Measurements from ENCODE around the gene ARF6.

DNA sequence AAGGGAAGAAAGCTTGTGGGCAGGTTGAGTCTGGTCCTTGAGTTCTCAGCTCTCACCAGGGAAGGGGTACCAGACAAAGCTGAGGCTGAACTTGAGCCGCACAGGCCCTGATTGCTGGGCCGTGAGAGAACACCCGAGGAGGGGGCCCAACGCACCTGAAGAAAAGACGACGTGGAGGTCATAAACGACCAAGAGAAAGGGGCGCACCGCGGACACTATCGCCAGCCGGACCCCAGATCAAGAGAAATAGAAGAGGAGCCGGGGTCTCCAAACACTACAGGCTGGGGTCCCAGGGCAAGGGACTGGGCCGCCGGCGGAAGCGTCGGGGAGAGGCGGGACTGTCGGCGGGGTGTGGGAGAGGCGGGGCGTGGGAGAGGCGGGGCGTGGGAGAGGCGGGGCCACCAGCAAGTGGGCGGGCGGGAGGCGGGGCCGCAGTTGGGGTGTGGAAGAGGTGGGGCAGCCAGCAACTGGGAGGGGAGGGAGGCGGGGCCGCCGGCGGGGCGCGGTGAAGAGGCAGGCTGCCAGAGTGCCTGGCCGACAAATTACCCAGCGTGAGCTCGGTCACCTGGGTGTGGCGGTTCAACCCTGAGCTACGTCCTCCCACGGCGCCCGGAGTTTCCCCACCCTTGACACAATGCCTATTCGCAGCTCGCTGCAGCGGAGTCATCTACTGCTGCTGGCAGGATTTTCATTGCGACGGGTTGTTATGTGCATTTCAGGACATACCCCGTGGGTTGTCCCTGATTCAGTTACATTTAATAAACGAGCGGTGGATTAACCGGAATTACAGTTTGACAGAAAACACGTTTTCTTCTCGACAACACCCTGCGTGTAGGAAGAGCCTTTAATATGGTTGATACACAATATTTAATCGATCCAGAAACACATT is 24.8 kb upstream of the ARF6 start:
- no peak for TF ChIP-seq SNAI2 (CRISPR knock-in tag; IDR thresholded peaks at IDR 0.05)
- no peak for TF ChIP-seq TCF4 (CRISPR knock-in tag; IDR thresholded peaks at IDR 0.05; ENCODE audit: borderline replicate concordance)
- no peak for TF ChIP-seq ESRRG (CRISPR knock-in tag; IDR thresholded peaks at IDR 0.05)
- TF ChIP-seq, protein P1, sequence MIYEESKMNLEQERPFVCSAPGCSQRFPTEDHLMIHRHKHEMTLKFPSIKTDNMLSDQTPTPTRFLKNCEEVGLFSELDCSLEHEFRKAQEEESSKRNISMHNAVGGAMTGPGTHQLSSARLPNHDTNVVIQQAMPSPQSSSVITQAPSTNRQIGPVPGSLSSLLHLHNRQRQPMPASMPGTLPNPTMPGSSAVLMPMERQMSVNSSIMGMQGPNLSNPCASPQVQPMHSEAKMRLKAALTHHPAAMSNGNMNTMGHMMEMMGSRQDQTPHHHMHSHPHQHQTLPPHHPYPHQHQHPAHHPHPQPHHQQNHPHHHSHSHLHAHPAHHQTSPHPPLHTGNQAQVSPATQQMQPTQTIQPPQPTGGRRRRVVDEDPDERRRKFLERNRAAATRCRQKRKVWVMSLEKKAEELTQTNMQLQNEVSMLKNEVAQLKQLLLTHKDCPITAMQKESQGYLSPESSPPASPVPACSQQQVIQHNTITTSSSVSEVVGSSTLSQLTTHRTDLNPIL (CRISPR knock-in tag; IDR thresholded peaks at IDR 0.05; ENCODE audit: low read depth), result no peak
- TF ChIP-seq RARB (CRISPR knock-in tag; IDR thresholded peaks at IDR 0.05), result no peak
- TF ChIP-seq BACH2 (CRISPR knock-in tag; IDR thresholded peaks at IDR 0.05; ENCODE audit: borderline replicate concordance), result no peak
- TF ChIP-seq, protein P2, sequence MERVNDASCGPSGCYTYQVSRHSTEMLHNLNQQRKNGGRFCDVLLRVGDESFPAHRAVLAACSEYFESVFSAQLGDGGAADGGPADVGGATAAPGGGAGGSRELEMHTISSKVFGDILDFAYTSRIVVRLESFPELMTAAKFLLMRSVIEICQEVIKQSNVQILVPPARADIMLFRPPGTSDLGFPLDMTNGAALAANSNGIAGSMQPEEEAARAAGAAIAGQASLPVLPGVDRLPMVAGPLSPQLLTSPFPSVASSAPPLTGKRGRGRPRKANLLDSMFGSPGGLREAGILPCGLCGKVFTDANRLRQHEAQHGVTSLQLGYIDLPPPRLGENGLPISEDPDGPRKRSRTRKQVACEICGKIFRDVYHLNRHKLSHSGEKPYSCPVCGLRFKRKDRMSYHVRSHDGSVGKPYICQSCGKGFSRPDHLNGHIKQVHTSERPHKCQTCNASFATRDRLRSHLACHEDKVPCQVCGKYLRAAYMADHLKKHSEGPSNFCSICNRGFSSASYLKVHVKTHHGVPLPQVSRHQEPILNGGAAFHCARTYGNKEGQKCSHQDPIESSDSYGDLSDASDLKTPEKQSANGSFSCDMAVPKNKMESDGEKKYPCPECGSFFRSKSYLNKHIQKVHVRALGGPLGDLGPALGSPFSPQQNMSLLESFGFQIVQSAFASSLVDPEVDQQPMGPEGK (CRISPR knock-in tag; IDR thresholded peaks at IDR 0.05; ENCODE audit: borderline replicate concordance), result no peak
- TF ChIP-seq, protein P3, sequence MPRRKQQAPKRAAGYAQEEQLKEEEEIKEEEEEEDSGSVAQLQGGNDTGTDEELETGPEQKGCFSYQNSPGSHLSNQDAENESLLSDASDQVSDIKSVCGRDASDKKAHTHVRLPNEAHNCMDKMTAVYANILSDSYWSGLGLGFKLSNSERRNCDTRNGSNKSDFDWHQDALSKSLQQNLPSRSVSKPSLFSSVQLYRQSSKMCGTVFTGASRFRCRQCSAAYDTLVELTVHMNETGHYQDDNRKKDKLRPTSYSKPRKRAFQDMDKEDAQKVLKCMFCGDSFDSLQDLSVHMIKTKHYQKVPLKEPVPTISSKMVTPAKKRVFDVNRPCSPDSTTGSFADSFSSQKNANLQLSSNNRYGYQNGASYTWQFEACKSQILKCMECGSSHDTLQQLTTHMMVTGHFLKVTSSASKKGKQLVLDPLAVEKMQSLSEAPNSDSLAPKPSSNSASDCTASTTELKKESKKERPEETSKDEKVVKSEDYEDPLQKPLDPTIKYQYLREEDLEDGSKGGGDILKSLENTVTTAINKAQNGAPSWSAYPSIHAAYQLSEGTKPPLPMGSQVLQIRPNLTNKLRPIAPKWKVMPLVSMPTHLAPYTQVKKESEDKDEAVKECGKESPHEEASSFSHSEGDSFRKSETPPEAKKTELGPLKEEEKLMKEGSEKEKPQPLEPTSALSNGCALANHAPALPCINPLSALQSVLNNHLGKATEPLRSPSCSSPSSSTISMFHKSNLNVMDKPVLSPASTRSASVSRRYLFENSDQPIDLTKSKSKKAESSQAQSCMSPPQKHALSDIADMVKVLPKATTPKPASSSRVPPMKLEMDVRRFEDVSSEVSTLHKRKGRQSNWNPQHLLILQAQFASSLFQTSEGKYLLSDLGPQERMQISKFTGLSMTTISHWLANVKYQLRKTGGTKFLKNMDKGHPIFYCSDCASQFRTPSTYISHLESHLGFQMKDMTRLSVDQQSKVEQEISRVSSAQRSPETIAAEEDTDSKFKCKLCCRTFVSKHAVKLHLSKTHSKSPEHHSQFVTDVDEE (CRISPR knock-in tag; IDR thresholded peaks at IDR 0.05), result no peak; the same call in 1 of the 2 replicates
- no peak for TF ChIP-seq ZC3H10 (CRISPR knock-in tag; IDR thresholded peaks at IDR 0.05)
